ENCODE data around the gene GALR2.
A peak's percentile ranks its signal among the peaks of the same experiment; 100 is the strongest.
"Not testable (repeated sequence)": the region's sequence is repeated elsewhere in the genome, so short reads cannot be mapped to it uniquely, and the experiment has no call there.

The GALR2 gene

GRCh38 chr17:76050538-76051467 lies 23.8 kb upstream of the GALR2 start:
- DNase-seq = no peak

GRCh38 chr17:76051561-76051960 lies 23.0 kb upstream of the GALR2 start:
- no peak for DNase-seq

- no peak for DNase-seq
These were observed 21.1 kb upstream of the GALR2 start for GRCh38 chr17:76053246-76054111.

- DNase-seq = no peak
These were observed 20.5 kb upstream of the GALR2 start for GRCh38 chr17:76054112-76054476.

- DNase-seq = no peak
These were observed 17.7 kb upstream of the GALR2 start for GRCh38 chr17:76056882-76057281.

- DNase-seq = not testable (repeated sequence)
These were observed 16.3 kb upstream of the GALR2 start for GRCh38 chr17:76058264-76058663.

GRCh38 chr17:76063875-76064546 lies 10.6 kb upstream of the GALR2 start:
- no peak for DNase-seq

GRCh38 chr17:76065775-76066174 lies 8.8 kb upstream of the GALR2 start:
- DNase-seq = no peak

GRCh38 chr17:76071531-76072147 lies 2.9 kb upstream of the GALR2 start:
- DNase-seq = no peak

GRCh38 chr17:76072148-76072858 lies 2.3 kb upstream of the GALR2 start, which contains the start of gene SRP68:
SRP68 (minus strand) TSS chr17:76072517; CDS start chr17:76072491, 26 bp downstream.
- DNase-seq = peak; percentile 90

- no peak for DNase-seq
These were observed 974 bp downstream of the GALR2 start for GRCh38 chr17:76075364-76076145.

- DNase-seq = no peak
These were observed 1.7 kb downstream of the GALR2 start for GRCh38 chr17:76076146-76076764.

GRCh38 chr17:76076765-76077583 lies 2.4 kb downstream of the GALR2 start:
- DNase-seq = no peak

- DNase-seq = no peak
These were observed 3.1 kb downstream of the GALR2 start for GRCh38 chr17:76077584-76078110.

- DNase-seq = not testable (repeated sequence)
These were observed 3.8 kb downstream of the GALR2 start for GRCh38 chr17:76078370-76078769.

GRCh38 chr17:76078860-76079534 lies 4.4 kb downstream of the GALR2 start, which contains the start of gene ZACN:
ZACN (plus strand) TSS chr17:76079182; CDS start chr17:76079265, 83 bp downstream.
- no peak for DNase-seq

GRCh38 chr17:76079535-76079955 lies 5.0 kb downstream of the GALR2 start:
- no peak for DNase-seq

GRCh38 chr17:76079956-76080767 lies 5.6 kb downstream of the GALR2 start:
- DNase-seq = no peak
